WTC11 (cell line): ENCODE measurements around the gene CD160. TPM values are rescaled to one million over a fixed set of nuclear protein-coding genes. Genes with fewer than 3 reads are reported as not detected.
A peak's percentile ranks its signal among the peaks of the same experiment; 100 is the strongest.

Experiments
- ATAC-seq: fragments of 200-7000 bp; cut with Tn5 transposase; 2 replicates; pipeline ENCODE4 v1.10.0; 2021; ENCODE audit warnings: mild to moderate bottlenecking, moderate library complexity
- CTCF ChIA-PET: fragments of 300-600 bp; sonication (Branson Sonifier 250); formaldehyde crosslinking; loops from one replicate; lab custom pipeline; 2021; ENCODE audit warnings: antibody characterized with exemption; lab: Charles Lee
- POLR2A ChIA-PET: fragments of 350-600 bp; sonication (Branson Sonifier 250); formaldehyde crosslinking; loops from one replicate; lab custom pipeline; 2021; ENCODE audit warnings: antibody characterized with exemption; lab: Charles Lee
- DNase-seq: peaks from one replicate; pipeline ENCODE4 v3.0.0; 2021; ENCODE audit warnings: low spot score
- H3K27ac Mint-ChIP-seq: 2 replicates; pipeline ENCODE4 v1.8.0; 2021; ENCODE audit warnings: mixed read lengths
- H3K27me3 Mint-ChIP-seq: 2 replicates; pipeline ENCODE4 v1.8.0; 2021; ENCODE audit warnings: low read depth, mild to moderate bottlenecking, moderate library complexity, mixed read lengths
- H3K36me3 Mint-ChIP-seq: 2 replicates; pipeline ENCODE4 v1.8.0; 2021; ENCODE audit warnings: mixed read lengths
- H3K4me1 Mint-ChIP-seq: 2 replicates; pipeline ENCODE4 v1.8.0; 2022; ENCODE audit warnings: mixed read lengths
- H3K4me3 Mint-ChIP-seq: 2 replicates; pipeline ENCODE4 v1.8.0; 2021; ENCODE audit warnings: mild to moderate bottlenecking, moderate library complexity, mixed read lengths
- H3K9me3 Mint-ChIP-seq: 2 replicates; pipeline ENCODE4 v1.8.0; 2021; ENCODE audit warnings: mixed read lengths
- CBFB ChIP-seq: sonication (generic); formaldehyde crosslinking; IDR thresholded peaks from 2 replicates; pipeline ENCODE4 v1.8.1; 2022; ENCODE audit warnings: mild to moderate bottlenecking, low read depth, missing genetic modification reagents
- FOXJ3 ChIP-seq: sonication (generic); formaldehyde crosslinking; IDR thresholded peaks from 2 replicates; pipeline ENCODE4 v1.9.0; 2021; ENCODE audit warnings: missing genetic modification reagents, mild to moderate bottlenecking, borderline replicate concordance
- GABPB1 ChIP-seq: sonication (generic); formaldehyde crosslinking; IDR thresholded peaks from 2 replicates; pipeline ENCODE4 v1.8.1; 2023; ENCODE audit warnings: mild to moderate bottlenecking, missing genetic modification reagents
- GTF2I ChIP-seq: fragments of 250-450 bp; sonication (Bioruptor Pico); conservative IDR thresholded peaks from 2 replicates; pipeline ENCODE4 v1.4.0; 2021; ENCODE audit warnings: mild to moderate bottlenecking
- JUN ChIP-seq: sonication (generic); formaldehyde crosslinking; IDR thresholded peaks from 2 replicates; pipeline ENCODE4 v1.8.0; 2023; ENCODE audit warnings: mild to moderate bottlenecking, missing genetic modification reagents
- NR3C1 ChIP-seq: sonication (generic); formaldehyde crosslinking; conservative IDR thresholded peaks from 2 replicates; pipeline ENCODE4 v1.8.1; 2023; ENCODE audit warnings: low read depth, mild to moderate bottlenecking, missing genetic modification reagents
- RELA ChIP-seq: sonication (generic); formaldehyde crosslinking; IDR thresholded peaks from 2 replicates; pipeline ENCODE4 v1.8.1; 2022; ENCODE audit warnings: missing genetic modification reagents, mild to moderate bottlenecking, borderline replicate concordance
- TCF7 ChIP-seq: sonication (generic); formaldehyde crosslinking; IDR thresholded peaks from 2 replicates; pipeline ENCODE4 v1.8.0; 2022; ENCODE audit warnings: mild to moderate bottlenecking, low read depth, missing genetic modification reagents, moderate library complexity
- ZNF138 ChIP-seq: sonication (generic); formaldehyde crosslinking; conservative IDR thresholded peaks from 2 replicates; pipeline ENCODE4 v1.8.1; 2022; ENCODE audit warnings: mild to moderate bottlenecking, moderate library complexity, missing genetic modification reagents
- ZNF396 ChIP-seq: fragments of 250-450 bp; sonication (Bioruptor Pico); IDR thresholded peaks from 2 replicates; pipeline ENCODE4 v1.8.0; 2021; ENCODE audit warnings: mild to moderate bottlenecking, moderate library complexity, borderline replicate concordance
- total RNA-seq: library from RNA; stranded (reverse); gene quantifications from 3 replicates; pipeline ENCODE4 v1.2.3, GENCODE V29; 2021
- TF ChIP-seq, protein P1 (sequence below): sonication (generic); formaldehyde crosslinking; IDR thresholded peaks from 2 replicates; pipeline ENCODE4 v1.8.0; 2022; ENCODE audit warnings: mild to moderate bottlenecking, missing genetic modification reagents
- TF ChIP-seq, protein P2 (sequence below): sonication (generic); formaldehyde crosslinking; IDR thresholded peaks from 2 replicates; pipeline ENCODE4 v1.8.0; 2023; ENCODE audit warnings: mild to moderate bottlenecking, missing genetic modification reagents
- TF ChIP-seq, protein P3 (sequence below): sonication (generic); formaldehyde crosslinking; IDR thresholded peaks from 2 replicates; pipeline ENCODE4 v1.8.0; 2022; ENCODE audit warnings: missing genetic modification reagents
- TF ChIP-seq, protein P4 (sequence below): sonication (generic); formaldehyde crosslinking; IDR thresholded peaks from 2 replicates; pipeline ENCODE4 v1.8.1; 2023; ENCODE audit warnings: mild to moderate bottlenecking, missing genetic modification reagents
- TF ChIP-seq, protein P5 (sequence below): sonication (generic); formaldehyde crosslinking; IDR thresholded peaks from 2 replicates; pipeline ENCODE4 v1.8.0; 2022; ENCODE audit warnings: mild to moderate bottlenecking, missing genetic modification reagents
- TF ChIP-seq, protein P6 (sequence below): sonication (generic); formaldehyde crosslinking; IDR thresholded peaks from 2 replicates; pipeline ENCODE4 v1.8.1; 2023; ENCODE audit warnings: mild to moderate bottlenecking, missing genetic modification reagents, moderate library complexity

CD160 gene
- total RNA-seq, 1 experiment from 2014 or later, result not detected

DNA sequence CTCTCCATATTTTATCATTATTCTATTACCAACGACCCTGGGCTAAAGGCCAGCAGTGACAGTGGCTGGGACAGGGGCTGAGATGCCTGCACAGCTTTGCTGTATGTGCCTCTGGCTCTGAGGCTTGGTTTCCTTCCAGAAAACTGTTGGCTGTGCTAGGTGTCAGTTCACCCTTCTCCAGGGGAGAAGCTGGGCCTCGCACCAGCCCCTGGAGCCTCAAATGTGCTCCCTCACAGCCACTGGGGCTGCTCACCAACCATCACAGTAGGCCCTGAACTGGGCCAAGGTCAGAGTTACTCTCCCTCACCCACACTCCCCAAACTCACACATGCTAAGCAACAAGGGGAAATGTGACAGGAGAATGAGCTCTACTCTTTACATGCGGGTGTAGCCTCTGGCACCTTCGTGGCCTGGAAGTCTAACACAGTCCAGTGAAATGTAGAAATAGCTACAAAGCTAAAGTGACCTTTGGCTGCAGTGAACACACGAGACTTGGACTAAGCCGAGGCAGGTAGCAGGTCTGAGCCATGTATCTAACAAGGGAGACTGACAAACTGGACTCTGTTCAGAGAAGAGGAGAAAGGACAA lies 4.7 kb upstream of the CD160 start:
- no peaks in the 10 kb centered on the region for H3K36me3 Mint-ChIP-seq
- CTCF ChIA-PET, result no interaction called here
- TF ChIP-seq, protein P1, sequence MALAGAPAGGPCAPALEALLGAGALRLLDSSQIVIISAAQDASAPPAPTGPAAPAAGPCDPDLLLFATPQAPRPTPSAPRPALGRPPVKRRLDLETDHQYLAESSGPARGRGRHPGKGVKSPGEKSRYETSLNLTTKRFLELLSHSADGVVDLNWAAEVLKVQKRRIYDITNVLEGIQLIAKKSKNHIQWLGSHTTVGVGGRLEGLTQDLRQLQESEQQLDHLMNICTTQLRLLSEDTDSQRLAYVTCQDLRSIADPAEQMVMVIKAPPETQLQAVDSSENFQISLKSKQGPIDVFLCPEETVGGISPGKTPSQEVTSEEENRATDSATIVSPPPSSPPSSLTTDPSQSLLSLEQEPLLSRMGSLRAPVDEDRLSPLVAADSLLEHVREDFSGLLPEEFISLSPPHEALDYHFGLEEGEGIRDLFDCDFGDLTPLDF (CRISPR knock-in tag), result no peak
- peak; percentile 18; the same call in 1 of the 2 replicates for TF ChIP-seq GABPB1
- TF ChIP-seq, protein P2, sequence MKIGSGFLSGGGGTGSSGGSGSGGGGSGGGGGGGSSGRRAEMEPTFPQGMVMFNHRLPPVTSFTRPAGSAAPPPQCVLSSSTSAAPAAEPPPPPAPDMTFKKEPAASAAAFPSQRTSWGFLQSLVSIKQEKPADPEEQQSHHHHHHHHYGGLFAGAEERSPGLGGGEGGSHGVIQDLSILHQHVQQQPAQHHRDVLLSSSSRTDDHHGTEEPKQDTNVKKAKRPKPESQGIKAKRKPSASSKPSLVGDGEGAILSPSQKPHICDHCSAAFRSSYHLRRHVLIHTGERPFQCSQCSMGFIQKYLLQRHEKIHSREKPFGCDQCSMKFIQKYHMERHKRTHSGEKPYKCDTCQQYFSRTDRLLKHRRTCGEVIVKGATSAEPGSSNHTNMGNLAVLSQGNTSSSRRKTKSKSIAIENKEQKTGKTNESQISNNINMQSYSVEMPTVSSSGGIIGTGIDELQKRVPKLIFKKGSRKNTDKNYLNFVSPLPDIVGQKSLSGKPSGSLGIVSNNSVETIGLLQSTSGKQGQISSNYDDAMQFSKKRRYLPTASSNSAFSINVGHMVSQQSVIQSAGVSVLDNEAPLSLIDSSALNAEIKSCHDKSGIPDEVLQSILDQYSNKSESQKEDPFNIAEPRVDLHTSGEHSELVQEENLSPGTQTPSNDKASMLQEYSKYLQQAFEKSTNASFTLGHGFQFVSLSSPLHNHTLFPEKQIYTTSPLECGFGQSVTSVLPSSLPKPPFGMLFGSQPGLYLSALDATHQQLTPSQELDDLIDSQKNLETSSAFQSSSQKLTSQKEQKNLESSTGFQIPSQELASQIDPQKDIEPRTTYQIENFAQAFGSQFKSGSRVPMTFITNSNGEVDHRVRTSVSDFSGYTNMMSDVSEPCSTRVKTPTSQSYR, result no peak
- TF ChIP-seq, protein P3, sequence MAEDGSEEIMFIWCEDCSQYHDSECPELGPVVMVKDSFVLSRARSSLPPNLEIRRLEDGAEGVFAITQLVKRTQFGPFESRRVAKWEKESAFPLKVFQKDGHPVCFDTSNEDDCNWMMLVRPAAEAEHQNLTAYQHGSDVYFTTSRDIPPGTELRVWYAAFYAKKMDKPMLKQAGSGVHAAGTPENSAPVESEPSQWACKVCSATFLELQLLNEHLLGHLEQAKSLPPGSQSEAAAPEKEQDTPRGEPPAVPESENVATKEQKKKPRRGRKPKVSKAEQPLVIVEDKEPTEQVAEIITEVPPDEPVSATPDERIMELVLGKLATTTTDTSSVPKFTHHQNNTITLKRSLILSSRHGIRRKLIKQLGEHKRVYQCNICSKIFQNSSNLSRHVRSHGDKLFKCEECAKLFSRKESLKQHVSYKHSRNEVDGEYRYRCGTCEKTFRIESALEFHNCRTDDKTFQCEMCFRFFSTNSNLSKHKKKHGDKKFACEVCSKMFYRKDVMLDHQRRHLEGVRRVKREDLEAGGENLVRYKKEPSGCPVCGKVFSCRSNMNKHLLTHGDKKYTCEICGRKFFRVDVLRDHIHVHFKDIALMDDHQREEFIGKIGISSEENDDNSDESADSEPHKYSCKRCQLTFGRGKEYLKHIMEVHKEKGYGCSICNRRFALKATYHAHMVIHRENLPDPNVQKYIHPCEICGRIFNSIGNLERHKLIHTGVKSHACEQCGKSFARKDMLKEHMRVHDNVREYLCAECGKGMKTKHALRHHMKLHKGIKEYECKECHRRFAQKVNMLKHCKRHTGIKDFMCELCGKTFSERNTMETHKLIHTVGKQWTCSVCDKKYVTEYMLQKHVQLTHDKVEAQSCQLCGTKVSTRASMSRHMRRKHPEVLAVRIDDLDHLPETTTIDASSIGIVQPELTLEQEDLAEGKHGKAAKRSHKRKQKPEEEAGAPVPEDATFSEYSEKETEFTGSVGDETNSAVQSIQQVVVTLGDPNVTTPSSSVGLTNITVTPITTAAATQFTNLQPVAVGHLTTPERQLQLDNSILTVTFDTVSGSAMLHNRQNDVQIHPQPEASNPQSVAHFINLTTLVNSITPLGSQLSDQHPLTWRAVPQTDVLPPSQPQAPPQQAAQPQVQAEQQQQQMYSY (CRISPR knock-in tag), result no peak
- TF ChIP-seq NR3C1 (CRISPR knock-in tag), result no peak
- TF ChIP-seq ZNF138 (CRISPR knock-in tag), result no peak
- TF ChIP-seq, all 79 proteins: peak for 1
- peaks cover 2% of the 10 kb centered on the region; the same call in 1 of the 2 replicates for H3K4me1 Mint-ChIP-seq
- H3K27ac Mint-ChIP-seq, result no peak overlapping the region
- POLR2A ChIA-PET, result no interaction called here
- DNase-seq, result no peak
- H3K4me3 Mint-ChIP-seq, result no peak overlapping the region
- peaks cover 7% of the 10 kb centered on the region for H3K27me3 Mint-ChIP-seq
- ATAC-seq, result no peak
- H3K9me3 Mint-ChIP-seq, result peaks cover 4% of the 10 kb centered on the region; the same call in 1 of the 2 replicates

DNA sequence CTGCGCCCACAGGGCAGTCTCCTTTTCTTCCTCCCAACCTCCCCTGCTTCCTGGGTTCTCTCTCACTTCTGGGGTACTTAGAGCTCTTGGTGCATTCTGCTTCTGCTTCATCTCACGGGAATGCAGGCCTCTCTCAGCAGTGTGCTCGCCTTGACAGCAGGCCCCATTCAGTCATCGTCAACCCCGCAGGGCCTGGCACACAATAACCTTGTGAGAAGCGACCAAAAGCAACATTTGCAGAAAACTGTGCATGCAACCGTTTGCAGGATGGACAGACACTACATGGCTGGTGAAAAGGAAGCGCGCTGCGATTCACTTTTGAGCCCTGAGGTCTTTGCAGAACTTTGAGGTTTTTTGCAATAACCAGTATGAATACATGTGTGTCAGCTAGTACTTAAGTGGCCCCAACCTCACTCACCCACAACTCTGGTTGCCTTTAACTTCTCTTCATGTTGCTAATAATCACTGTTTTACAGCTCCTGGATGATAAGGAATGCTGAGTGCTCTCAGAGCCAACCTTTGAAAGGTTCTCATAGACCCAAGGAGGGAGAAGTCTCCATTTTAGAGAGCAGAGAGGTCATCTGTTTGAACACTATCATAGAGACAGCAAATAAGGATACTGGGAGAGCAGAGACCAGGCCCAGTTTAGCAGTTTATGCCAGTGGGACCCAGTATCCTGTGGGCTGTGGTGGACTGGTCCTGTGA lies 2.5 kb upstream of the CD160 start:
- peaks cover 28% of the 10 kb centered on the region for H3K27me3 Mint-ChIP-seq
- CTCF ChIA-PET, result no interaction called here

More for the DNA sequence above, 2.5 kb upstream of the CD160 start:
- POLR2A ChIA-PET, result no interaction called here
- peaks cover 8% of the 10 kb centered on the region for H3K4me1 Mint-ChIP-seq
- H3K9me3 Mint-ChIP-seq, result no peaks in the 10 kb centered on the region
- no peak for DNase-seq
- TF ChIP-seq, protein P4, sequence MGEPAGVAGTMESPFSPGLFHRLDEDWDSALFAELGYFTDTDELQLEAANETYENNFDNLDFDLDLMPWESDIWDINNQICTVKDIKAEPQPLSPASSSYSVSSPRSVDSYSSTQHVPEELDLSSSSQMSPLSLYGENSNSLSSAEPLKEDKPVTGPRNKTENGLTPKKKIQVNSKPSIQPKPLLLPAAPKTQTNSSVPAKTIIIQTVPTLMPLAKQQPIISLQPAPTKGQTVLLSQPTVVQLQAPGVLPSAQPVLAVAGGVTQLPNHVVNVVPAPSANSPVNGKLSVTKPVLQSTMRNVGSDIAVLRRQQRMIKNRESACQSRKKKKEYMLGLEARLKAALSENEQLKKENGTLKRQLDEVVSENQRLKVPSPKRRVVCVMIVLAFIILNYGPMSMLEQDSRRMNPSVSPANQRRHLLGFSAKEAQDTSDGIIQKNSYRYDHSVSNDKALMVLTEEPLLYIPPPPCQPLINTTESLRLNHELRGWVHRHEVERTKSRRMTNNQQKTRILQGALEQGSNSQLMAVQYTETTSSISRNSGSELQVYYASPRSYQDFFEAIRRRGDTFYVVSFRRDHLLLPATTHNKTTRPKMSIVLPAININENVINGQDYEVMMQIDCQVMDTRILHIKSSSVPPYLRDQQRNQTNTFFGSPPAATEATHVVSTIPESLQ (CRISPR knock-in tag), result no peak
- TF ChIP-seq TCF7 (CRISPR knock-in tag) (no peak), NR3C1 (CRISPR knock-in tag) (no peak), CBFB (CRISPR knock-in tag) (no peak), JUN (CRISPR knock-in tag) (no peak), ZNF396 (CRISPR knock-in tag) (no peak), GTF2I (CRISPR knock-in tag) (no peak), FOXJ3 (no peak), RELA (no peak)
- TF ChIP-seq, protein P5, sequence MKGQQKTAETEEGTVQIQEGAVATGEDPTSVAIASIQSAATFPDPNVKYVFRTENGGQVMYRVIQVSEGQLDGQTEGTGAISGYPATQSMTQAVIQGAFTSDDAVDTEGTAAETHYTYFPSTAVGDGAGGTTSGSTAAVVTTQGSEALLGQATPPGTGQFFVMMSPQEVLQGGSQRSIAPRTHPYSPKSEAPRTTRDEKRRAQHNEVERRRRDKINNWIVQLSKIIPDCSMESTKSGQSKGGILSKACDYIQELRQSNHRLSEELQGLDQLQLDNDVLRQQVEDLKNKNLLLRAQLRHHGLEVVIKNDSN (CRISPR knock-in tag), result no peak
- TF ChIP-seq, protein P6, sequence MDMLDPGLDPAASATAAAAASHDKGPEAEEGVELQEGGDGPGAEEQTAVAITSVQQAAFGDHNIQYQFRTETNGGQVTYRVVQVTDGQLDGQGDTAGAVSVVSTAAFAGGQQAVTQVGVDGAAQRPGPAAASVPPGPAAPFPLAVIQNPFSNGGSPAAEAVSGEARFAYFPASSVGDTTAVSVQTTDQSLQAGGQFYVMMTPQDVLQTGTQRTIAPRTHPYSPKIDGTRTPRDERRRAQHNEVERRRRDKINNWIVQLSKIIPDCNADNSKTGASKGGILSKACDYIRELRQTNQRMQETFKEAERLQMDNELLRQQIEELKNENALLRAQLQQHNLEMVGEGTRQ (CRISPR knock-in tag), result no peak
- H3K36me3 Mint-ChIP-seq, result no peaks in the 10 kb centered on the region
- no peak overlapping the region for H3K4me3 Mint-ChIP-seq
- ATAC-seq, result no peak; the same call in 1 of the 2 replicates
- no peak overlapping the region for H3K27ac Mint-ChIP-seq
